ENCODE measurements around the gene SOHLH1.

Gene SOHLH1

GRCh38 chr9:135666534-135667462 lies 32.5 kb downstream of the SOHLH1 start:
- no peak for DNase-seq (ENCODE audit: low spot score)
- no peak overlapping the region for H3K27ac ChIP-seq
- H3K4me3 ChIP-seq: no peak overlapping the region
- no peak for TF ChIP-seq CTCF (IDR thresholded peaks at IDR 0.05)

- Histone ChIP-seq H3K27ac (no peak overlapping the region), H3K4me3 (no peak overlapping the region)
- no peak for DNase-seq (ENCODE audit: low spot score)
- TF ChIP-seq CTCF (IDR thresholded peaks at IDR 0.05): no peak
These were observed 33.5 kb downstream of the SOHLH1 start for GRCh38 chr9:135665795-135666189.

- H3K27ac ChIP-seq: no peak overlapping the region
- DNase-seq (ENCODE audit: low spot score): no peak
- no peak overlapping the region for H3K4me3 ChIP-seq
- TF ChIP-seq CTCF (IDR thresholded peaks at IDR 0.05): no peak
These were observed 34.2 kb downstream of the SOHLH1 start for GRCh38 chr9:135664801-135665794.

- TF ChIP-seq CTCF (IDR thresholded peaks at IDR 0.05): no peak
- Histone ChIP-seq H3K4me3 (no peak overlapping the region), H3K27ac (no peak overlapping the region)
- no peak for DNase-seq (ENCODE audit: low spot score)
These were observed 35.0 kb downstream of the SOHLH1 start for GRCh38 chr9:135664266-135664665.

GRCh38 chr9:135663857-135664256 lies 35.4 kb downstream of the SOHLH1 start:
- no peak for DNase-seq (ENCODE audit: low spot score)
- Histone ChIP-seq H3K4me3 (no peak overlapping the region), H3K27ac (no peak overlapping the region)
- TF ChIP-seq CTCF (IDR thresholded peaks at IDR 0.05): no peak

- H3K27ac ChIP-seq: no peak overlapping the region
- DNase-seq (ENCODE audit: low spot score): no peak
- H3K4me3 ChIP-seq: no peak overlapping the region
- TF ChIP-seq CTCF (IDR thresholded peaks at IDR 0.05): no peak
These were observed 35.9 kb downstream of the SOHLH1 start for GRCh38 chr9:135663451-135663770.
